Left colon (tissue), 2 donors: Measurements from ENCODE around the gene RDX. TPM values are rescaled to one million over a fixed set of nuclear protein-coding genes. Genes with fewer than 3 reads are reported as not detected.
A peak's percentile ranks its signal among the peaks of the same experiment; 100 is the strongest.
"Not testable (repeated sequence)": the region's sequence is repeated elsewhere in the genome, so short reads cannot be mapped to it uniquely, and the experiment has no call there.

ENCODE experiments used
- ATAC-seq: fragments of 200-7000 bp; cut with Tn5 transposase; one replicate; pipeline ENCODE4 v1.9.1; 2020; ENCODE audit warnings: mild to moderate bottlenecking, moderate library complexity
- DNase-seq, 2 donors: peaks; one replicate each; pipeline ENCODE4 v3.0.0-alpha.2; 2020
- intact Hi-C, 2 donors: fragments of 100-400 bp; cut with DNase I in 1 of 2; cut with micrococcal nuclease in 1 of 2; formaldehyde crosslinking; loops; one replicate each; pipeline versions ENCODE4 v1.11.2 to v1.14.0; 2022; cut with DNase I, micrococcal nuclease
- total RNA-seq, 2 donors: library from RNA; stranded (reverse); fragmentation: NEBNext Ultra II Directional; extraction: Animal tissue kit (Norgen Biotek cat#: 25700); gene quantifications; one replicate each; pipeline ENCODE4 v1.2.1, GENCODE V29; 2021
- donor health status: DM: no; HTN: no; CAD: no.
- donor health status: DM: yes; HTN: yes; CAD: no.

The RDX gene
- total RNA-seq, 2 donors from 2014 or later: 16.4 to 18.4 TPM

GRCh38 chr11:110219006-110219785, 77.2 kb downstream of the RDX start:
- ATAC-seq: no peak
- intact Hi-C loops: no loop called here
- no peak for DNase-seq

GRCh38 chr11:110217936-110218335, 78.5 kb downstream of the RDX start:
- DNase-seq (no peak), ATAC-seq (no peak)
- intact Hi-C loops: no loop called here

- intact Hi-C loops: no loop called here
- DNase-seq: no peak
- ATAC-seq: no peak
Measured at GRCh38 chr11:110217223-110217877, 79.1 kb downstream of the RDX start.

- intact Hi-C loops, ATAC-seq, DNase-seq: not testable (repeated sequence)
Measured at GRCh38 chr11:110209313-110209694, 87.1 kb downstream of the RDX start.

GRCh38 chr11:110208678-110209312, 87.6 kb downstream of the RDX start:
- intact Hi-C loops, ATAC-seq: not testable (repeated sequence)
- DNase-seq: peak in 1 of 2 donors; percentile 22

GRCh38 chr11:110207123-110207522, 89.3 kb downstream of the RDX start:
- intact Hi-C loops: no loop called here
- no peak for DNase-seq
- ATAC-seq: no peak

- ATAC-seq: no peak
- intact Hi-C loops: loop anchor here in 1 of 2 donors (2.0 kb wide), 1 partner anchor 232 kb away; no protein-coding TSS in a partner anchor
Measured at GRCh38 chr11:110200836-110201235, 95.6 kb downstream of the RDX start.

GRCh38 chr11:110200241-110200640, 96.2 kb downstream of the RDX start:
- intact Hi-C loops: loop anchor here in 1 of 2 donors (2.0 kb wide), 1 partner anchor 233 kb away; no protein-coding TSS in a partner anchor
- ATAC-seq: no peak
- DNase-seq: no peak

More at GRCh38 chr11:110200836-110201235, 95.6 kb downstream of the RDX start:
- no peak for DNase-seq

GRCh38 chr11:110199184-110199981, 97.0 kb downstream of the RDX start:
- DNase-seq: no peak
- no peak for ATAC-seq
- intact Hi-C loops: no loop called here

GRCh38 chr11:110198031-110198729, 98.2 kb downstream of the RDX start:
- no peak for ATAC-seq
- DNase-seq: no peak
- intact Hi-C loops: no loop called here

- intact Hi-C loops: no loop called here
- DNase-seq (no peak), ATAC-seq (no peak)
Measured at GRCh38 chr11:110196884-110197420, 99.5 kb downstream of the RDX start.

GRCh38 chr11:110196241-110196754, 100.1 kb downstream of the RDX start:
- ATAC-seq (no peak), DNase-seq (no peak)

GRCh38 chr11:110194211-110194766, 102.1 kb downstream of the RDX start:
- intact Hi-C loops: not testable (repeated sequence)
- ATAC-seq (peak; percentile 81), DNase-seq (peak; percentile 26 to 56)

More at GRCh38 chr11:110196241-110196754, 100.1 kb downstream of the RDX start:
- intact Hi-C loops: no loop called here

- ATAC-seq, DNase-seq, intact Hi-C loops: not testable (repeated sequence)
Measured at GRCh38 chr11:110192604-110193282, 103.7 kb downstream of the RDX start.

GRCh38 chr11:110190885-110191284, 105.5 kb downstream of the RDX start:
- DNase-seq: no peak
- intact Hi-C loops: no loop called here
- ATAC-seq: no peak

GRCh38 chr11:110187731-110188130, 108.7 kb downstream of the RDX start:
- DNase-seq (no peak), ATAC-seq (no peak)
- intact Hi-C loops: no loop called here

GRCh38 chr11:110186867-110187266, 109.5 kb downstream of the RDX start:
- intact Hi-C loops: no loop called here
- no peak for DNase-seq
- ATAC-seq: no peak
